Measurements from ENCODE around the gene DDX10. TPM values are rescaled to one million over a fixed set of nuclear protein-coding genes. Genes with fewer than 3 reads are reported as not detected.

Gene DDX10
- polyA plus RNA-seq, 1 donor from 2014 or later: 15.9 TPM

DNA sequence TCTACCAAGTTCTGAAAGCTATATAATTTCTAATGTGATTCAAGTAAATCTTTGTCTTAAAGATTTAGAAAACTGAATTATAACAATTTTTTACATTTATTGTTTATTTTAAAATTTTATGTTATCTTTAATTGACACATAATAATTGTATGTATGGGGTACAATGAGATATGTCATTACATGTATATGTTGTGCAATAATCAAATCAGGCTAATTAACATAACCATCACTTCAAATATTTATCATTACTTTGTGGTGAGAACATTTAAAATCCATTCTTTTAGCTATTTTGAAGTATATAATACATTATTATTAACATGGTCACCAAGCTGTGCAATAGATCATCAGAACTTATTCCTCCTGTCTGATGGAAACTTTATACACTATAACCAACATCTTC lies 181.1 kb downstream of the DDX10 start:
- Histone ChIP-seq H3F3A (ENCODE audit: insufficient read depth, low read length, poor library complexity, severe bottlenecking) (no peaks in the 10 kb centered on the region), H3K4me3 (ENCODE audit: low read length) (no peak overlapping the region), H3K36me3 (ENCODE audit: insufficient read depth, low read length) (no peaks in the 10 kb centered on the region), H3K9me2 (ENCODE audit: insufficient read depth, low read length) (no peaks in the 10 kb centered on the region), H3K4me2 (ENCODE audit: low read length) (no peak overlapping the region), H3K79me2 (replicated peaks; ENCODE audit: insufficient read depth, low read length) (no peaks in the 10 kb centered on the region), H3K27ac (ENCODE audit: low read length) (no peak overlapping the region), H3K27me3 (ENCODE audit: insufficient read depth, low read depth, low read length) (no peaks in the 10 kb centered on the region), H4K20me1 (ENCODE audit: insufficient read depth) (no peaks in the 10 kb centered on the region), H2AFZ (ENCODE audit: low read depth, low read length) (no peak overlapping the region), H3K9me3 (ENCODE audit: low read length) (no peaks in the 10 kb centered on the region), H3K9ac (ENCODE audit: low read length) (no peak overlapping the region)
- TF ChIP-seq TAF1 (IDR thresholded peaks at IDR 0.05; ENCODE audit: low read depth) (no peak), SMC3 (conservative IDR thresholded peaks at IDR 0.05; ENCODE audit: poor library complexity) (no peak), EZH2 (IDR thresholded peaks at IDR 0.05; ENCODE audit: borderline replicate concordance, insufficient read depth, low read length, poor library complexity, severe bottlenecking) (no peak), MXI1 (conservative IDR thresholded peaks at IDR 0.05; ENCODE audit: poor library complexity, severe bottlenecking) (no peak), RAD21 (conservative IDR thresholded peaks at IDR 0.05) (no peak), POLR2AphosphoS5 (IDR thresholded peaks at IDR 0.05) (no peak), EP300 (conservative IDR thresholded peaks at IDR 0.05; ENCODE audit: poor library complexity, severe bottlenecking) (no peak)
- TF ChIP-seq, protein P1, sequence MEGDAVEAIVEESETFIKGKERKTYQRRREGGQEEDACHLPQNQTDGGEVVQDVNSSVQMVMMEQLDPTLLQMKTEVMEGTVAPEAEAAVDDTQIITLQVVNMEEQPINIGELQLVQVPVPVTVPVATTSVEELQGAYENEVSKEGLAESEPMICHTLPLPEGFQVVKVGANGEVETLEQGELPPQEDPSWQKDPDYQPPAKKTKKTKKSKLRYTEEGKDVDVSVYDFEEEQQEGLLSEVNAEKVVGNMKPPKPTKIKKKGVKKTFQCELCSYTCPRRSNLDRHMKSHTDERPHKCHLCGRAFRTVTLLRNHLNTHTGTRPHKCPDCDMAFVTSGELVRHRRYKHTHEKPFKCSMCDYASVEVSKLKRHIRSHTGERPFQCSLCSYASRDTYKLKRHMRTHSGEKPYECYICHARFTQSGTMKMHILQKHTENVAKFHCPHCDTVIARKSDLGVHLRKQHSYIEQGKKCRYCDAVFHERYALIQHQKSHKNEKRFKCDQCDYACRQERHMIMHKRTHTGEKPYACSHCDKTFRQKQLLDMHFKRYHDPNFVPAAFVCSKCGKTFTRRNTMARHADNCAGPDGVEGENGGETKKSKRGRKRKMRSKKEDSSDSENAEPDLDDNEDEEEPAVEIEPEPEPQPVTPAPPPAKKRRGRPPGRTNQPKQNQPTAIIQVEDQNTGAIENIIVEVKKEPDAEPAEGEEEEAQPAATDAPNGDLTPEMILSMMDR (IDR thresholded peaks at IDR 0.05; ENCODE audit: poor library complexity, severe bottlenecking): no peak
- TF ChIP-seq, protein P2, sequence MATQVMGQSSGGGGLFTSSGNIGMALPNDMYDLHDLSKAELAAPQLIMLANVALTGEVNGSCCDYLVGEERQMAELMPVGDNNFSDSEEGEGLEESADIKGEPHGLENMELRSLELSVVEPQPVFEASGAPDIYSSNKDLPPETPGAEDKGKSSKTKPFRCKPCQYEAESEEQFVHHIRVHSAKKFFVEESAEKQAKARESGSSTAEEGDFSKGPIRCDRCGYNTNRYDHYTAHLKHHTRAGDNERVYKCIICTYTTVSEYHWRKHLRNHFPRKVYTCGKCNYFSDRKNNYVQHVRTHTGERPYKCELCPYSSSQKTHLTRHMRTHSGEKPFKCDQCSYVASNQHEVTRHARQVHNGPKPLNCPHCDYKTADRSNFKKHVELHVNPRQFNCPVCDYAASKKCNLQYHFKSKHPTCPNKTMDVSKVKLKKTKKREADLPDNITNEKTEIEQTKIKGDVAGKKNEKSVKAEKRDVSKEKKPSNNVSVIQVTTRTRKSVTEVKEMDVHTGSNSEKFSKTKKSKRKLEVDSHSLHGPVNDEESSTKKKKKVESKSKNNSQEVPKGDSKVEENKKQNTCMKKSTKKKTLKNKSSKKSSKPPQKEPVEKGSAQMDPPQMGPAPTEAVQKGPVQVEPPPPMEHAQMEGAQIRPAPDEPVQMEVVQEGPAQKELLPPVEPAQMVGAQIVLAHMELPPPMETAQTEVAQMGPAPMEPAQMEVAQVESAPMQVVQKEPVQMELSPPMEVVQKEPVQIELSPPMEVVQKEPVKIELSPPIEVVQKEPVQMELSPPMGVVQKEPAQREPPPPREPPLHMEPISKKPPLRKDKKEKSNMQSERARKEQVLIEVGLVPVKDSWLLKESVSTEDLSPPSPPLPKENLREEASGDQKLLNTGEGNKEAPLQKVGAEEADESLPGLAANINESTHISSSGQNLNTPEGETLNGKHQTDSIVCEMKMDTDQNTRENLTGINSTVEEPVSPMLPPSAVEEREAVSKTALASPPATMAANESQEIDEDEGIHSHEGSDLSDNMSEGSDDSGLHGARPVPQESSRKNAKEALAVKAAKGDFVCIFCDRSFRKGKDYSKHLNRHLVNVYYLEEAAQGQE (IDR thresholded peaks at IDR 0.05; ENCODE audit: borderline replicate concordance): no peak

DNA sequence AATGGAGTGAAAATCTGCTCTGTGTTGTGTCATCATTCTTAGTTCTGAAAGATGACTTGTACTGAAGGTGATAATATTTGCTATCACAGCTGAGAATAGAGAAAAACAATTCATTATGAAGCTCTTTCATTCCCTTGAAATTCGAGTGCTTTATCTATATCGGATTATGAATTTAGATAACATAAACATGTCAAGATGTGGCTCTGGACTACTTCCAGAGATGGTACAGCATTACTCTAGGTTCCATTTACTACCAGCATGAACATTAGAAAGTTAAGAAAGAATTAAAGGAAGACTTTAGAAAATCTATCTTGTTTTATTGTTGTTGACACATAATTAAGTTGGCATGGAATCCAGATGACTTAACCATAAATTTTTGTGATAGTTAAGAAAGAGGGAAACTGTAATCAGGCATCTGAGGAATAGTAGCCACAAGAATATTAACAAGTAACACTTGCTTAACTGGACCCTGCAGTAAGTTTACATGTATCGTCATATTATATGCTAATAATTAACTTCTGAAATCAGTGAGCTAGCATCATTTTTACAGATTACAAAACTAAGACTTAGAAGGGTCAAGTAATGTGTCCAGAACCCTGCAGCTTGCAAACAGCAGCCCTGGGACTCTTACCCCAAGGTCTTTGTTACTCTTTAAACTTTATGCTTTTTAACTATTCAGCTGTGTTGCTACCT lies 182.6 kb downstream of the DDX10 start:
- Histone ChIP-seq H2AFZ (ENCODE audit: low read depth, low read length) (no peak overlapping the region), H3K27ac (ENCODE audit: low read length) (no peak overlapping the region), H3K9me3 (ENCODE audit: low read length) (no peaks in the 10 kb centered on the region), H3K4me2 (ENCODE audit: low read length) (no peak overlapping the region), H3K4me3 (ENCODE audit: low read length) (no peak overlapping the region), H3F3A (ENCODE audit: insufficient read depth, low read length, poor library complexity, severe bottlenecking) (no peaks in the 10 kb centered on the region), H3K36me3 (ENCODE audit: insufficient read depth, low read length) (no peaks in the 10 kb centered on the region), H3K79me2 (replicated peaks; ENCODE audit: insufficient read depth, low read length) (no peaks in the 10 kb centered on the region), H3K27me3 (ENCODE audit: insufficient read depth, low read depth, low read length) (no peaks in the 10 kb centered on the region), H4K20me1 (ENCODE audit: insufficient read depth) (no peaks in the 10 kb centered on the region), H3K9me2 (ENCODE audit: insufficient read depth, low read length) (no peaks in the 10 kb centered on the region), H3K9ac (ENCODE audit: low read length) (no peak overlapping the region)
- TF ChIP-seq SMC3 (conservative IDR thresholded peaks at IDR 0.05; ENCODE audit: poor library complexity): no peak
- TF ChIP-seq RAD21 (conservative IDR thresholded peaks at IDR 0.05): no peak
- TF ChIP-seq, protein P2 (IDR thresholded peaks at IDR 0.05; ENCODE audit: borderline replicate concordance): no peak
- TF ChIP-seq EZH2 (IDR thresholded peaks at IDR 0.05; ENCODE audit: borderline replicate concordance, insufficient read depth, low read length, poor library complexity, severe bottlenecking): no peak
- TF ChIP-seq EP300 (conservative IDR thresholded peaks at IDR 0.05; ENCODE audit: poor library complexity, severe bottlenecking): no peak
- TF ChIP-seq, protein P1 (IDR thresholded peaks at IDR 0.05; ENCODE audit: poor library complexity, severe bottlenecking): no peak
- TF ChIP-seq TAF1 (IDR thresholded peaks at IDR 0.05; ENCODE audit: low read depth): no peak
- no peak for TF ChIP-seq POLR2AphosphoS5 (IDR thresholded peaks at IDR 0.05)
- no peak for TF ChIP-seq MXI1 (conservative IDR thresholded peaks at IDR 0.05; ENCODE audit: poor library complexity, severe bottlenecking)
